ENCODE results near the gene CLEC1B. TPM values are rescaled to one million over a fixed set of nuclear protein-coding genes. Genes with fewer than 3 reads are reported as not detected.

The CLEC1B gene
- total and polyA plus RNA-seq, 2 of the 13 experiments (the other 11 are each of a cell fraction or from before 2014, with no cell fraction given): not detected

DNA sequence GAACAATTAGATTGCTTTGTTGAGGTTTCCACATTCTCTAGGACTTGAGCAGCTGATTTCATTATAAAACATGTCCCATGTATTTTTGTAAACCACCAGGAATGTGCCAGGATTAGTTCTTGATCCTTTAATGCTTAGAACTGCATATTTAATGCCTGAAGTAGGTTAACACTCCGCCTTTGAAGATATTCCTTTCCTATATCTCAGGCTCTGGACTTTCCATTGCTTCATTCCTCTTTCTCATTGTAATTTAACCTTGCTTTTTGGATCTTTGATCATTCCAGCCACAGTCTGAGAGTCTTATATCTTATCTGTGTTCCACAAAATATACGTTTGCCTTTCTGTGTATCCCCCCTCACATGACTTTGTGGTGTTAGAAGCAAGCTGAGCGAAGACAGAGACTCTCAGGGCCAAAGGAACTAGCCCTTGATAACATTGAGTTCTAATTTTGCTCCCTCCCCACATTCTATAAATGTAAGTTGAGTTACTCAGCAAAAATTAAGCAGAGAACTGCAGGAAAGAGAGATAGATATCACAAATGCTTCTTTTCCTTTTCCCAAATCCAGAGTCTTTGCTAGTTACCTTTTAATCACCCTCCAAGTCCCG is 2.4 kb upstream of the CLEC1B start:
- Histone ChIP-seq H4K20me1 (ENCODE audit: insufficient read depth, low read length) (no peaks in the 10 kb centered on the region), H2AFZ (ENCODE audit: low read length) (no peak overlapping the region), H3K9me3 (ENCODE audit: low read length) (no peaks in the 10 kb centered on the region), H3K4me1 (ENCODE audit: insufficient read depth, low read length) (no peaks in the 10 kb centered on the region), H3K4me3 (replicated peaks in 1 of 3; ENCODE audit: insufficient read depth in 1 of 3, low read depth in 2 of 3, low read length in 3 of 3) (no peak overlapping the region), H3K79me2 (ENCODE audit: insufficient read depth, low read length) (no peaks in the 10 kb centered on the region), H3K27me3 (ENCODE audit: control insufficient read depth in 1 of 2, insufficient read depth in 2 of 2, low read length in 2 of 2) (no peaks in the 10 kb centered on the region), H3K4me2 (ENCODE audit: low read depth, low read length) (no peak overlapping the region), H3K9ac (ENCODE audit: insufficient read depth, low read depth, low read length) (no peak overlapping the region), H3K36me3 (replicated peaks in 1 of 2; ENCODE audit: control insufficient read depth in 1 of 2, insufficient read depth in 2 of 2, low read length in 2 of 2) (no peaks in the 10 kb centered on the region), H3K27ac (ENCODE audit: extremely low read length, insufficient read depth, low read length) (no peak overlapping the region)
- no TSS peak for BruUV-seq (replicated peaks)
- ATAC-seq (no peak), FAIRE-seq (no peak), DNase-seq (ENCODE audit: low spot score) (no peak)
- ChIA-PET POLR2A (no interaction called here), CTCF (ENCODE audit: low intra/inter-chr PET ratio, low total read pairs) (no interaction called here)
- no peak for TF ChIP-seq MYNN (CRISPR knock-in tag; IDR thresholded peaks at IDR 0.05; ENCODE audit: low read depth)
- no peak for TF ChIP-seq JUND (CRISPR knock-in tag; IDR thresholded peaks at IDR 0.05)
- no peak for TF ChIP-seq RBFOX2 (IDR thresholded peaks at IDR 0.05; ENCODE audit: low read depth, low read length)
- no peak for TF ChIP-seq ZNF569 (CRISPR knock-in tag; IDR thresholded peaks at IDR 0.05; ENCODE audit: borderline replicate concordance)
- TF ChIP-seq, protein P1, sequence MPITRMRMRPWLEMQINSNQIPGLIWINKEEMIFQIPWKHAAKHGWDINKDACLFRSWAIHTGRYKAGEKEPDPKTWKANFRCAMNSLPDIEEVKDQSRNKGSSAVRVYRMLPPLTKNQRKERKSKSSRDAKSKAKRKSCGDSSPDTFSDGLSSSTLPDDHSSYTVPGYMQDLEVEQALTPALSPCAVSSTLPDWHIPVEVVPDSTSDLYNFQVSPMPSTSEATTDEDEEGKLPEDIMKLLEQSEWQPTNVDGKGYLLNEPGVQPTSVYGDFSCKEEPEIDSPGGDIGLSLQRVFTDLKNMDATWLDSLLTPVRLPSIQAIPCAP (CRISPR knock-in tag; IDR thresholded peaks at IDR 0.05; ENCODE audit: low read depth): no peak
- no peak for TF ChIP-seq ZNF564 (CRISPR knock-in tag; IDR thresholded peaks at IDR 0.05)
- no peak for TF ChIP-seq ZNF562 (CRISPR knock-in tag; IDR thresholded peaks at IDR 0.05; ENCODE audit: borderline replicate concordance)
- no peak for TF ChIP-seq NAIF1 (CRISPR knock-in tag; IDR thresholded peaks at IDR 0.05; ENCODE audit: borderline replicate concordance)
- no peak for TF ChIP-seq MAFF (IDR thresholded peaks at IDR 0.05; ENCODE audit: low read depth, low read length)
- no peak for TF ChIP-seq ZNF615 (CRISPR knock-in tag; IDR thresholded peaks at IDR 0.05; ENCODE audit: borderline replicate concordance)
- TF ChIP-seq GTF2F1 (IDR thresholded peaks at IDR 0.05; ENCODE audit: low read length): no peak
- TF ChIP-seq, protein P2, sequence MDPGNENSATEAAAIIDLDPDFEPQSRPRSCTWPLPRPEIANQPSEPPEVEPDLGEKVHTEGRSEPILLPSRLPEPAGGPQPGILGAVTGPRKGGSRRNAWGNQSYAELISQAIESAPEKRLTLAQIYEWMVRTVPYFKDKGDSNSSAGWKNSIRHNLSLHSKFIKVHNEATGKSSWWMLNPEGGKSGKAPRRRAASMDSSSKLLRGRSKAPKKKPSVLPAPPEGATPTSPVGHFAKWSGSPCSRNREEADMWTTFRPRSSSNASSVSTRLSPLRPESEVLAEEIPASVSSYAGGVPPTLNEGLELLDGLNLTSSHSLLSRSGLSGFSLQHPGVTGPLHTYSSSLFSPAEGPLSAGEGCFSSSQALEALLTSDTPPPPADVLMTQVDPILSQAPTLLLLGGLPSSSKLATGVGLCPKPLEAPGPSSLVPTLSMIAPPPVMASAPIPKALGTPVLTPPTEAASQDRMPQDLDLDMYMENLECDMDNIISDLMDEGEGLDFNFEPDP (CRISPR knock-in tag; conservative IDR thresholded peaks at IDR 0.05): no peak
- TF ChIP-seq ZNF101 (CRISPR knock-in tag; IDR thresholded peaks at IDR 0.05; ENCODE audit: borderline replicate concordance, low read depth): no peak
- TF ChIP-seq, protein P3, sequence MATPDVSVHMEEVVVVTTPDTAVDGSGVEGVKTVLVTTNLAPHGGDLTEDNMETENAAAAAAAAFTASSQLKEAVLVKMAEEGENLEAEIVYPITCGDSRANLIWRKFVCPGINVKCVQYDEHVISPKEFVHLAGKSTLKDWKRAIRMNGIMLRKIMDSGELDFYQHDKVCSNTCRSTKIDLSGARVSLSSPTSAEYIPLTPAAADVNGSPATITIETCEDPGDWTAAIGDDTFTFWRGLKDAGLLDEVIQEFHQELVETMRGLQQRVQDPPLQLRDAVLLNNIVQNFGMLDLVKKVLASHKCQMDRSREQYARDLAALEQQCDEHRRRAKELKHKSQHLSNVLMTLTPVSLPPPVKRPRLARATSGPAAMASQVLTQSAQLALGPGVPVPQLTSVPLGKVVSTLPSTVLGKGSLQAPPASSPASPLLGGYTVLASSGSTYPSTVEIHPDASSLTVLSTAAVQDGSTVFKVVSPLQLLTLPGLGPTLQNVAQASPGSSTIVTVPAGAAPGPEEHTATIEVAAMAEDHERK (CRISPR knock-in tag; IDR thresholded peaks at IDR 0.05; ENCODE audit: low read depth): no peak
- no peak for TF ChIP-seq ZNF547 (CRISPR knock-in tag; IDR thresholded peaks at IDR 0.05)
- TF ChIP-seq ZNF24 (IDR thresholded peaks at IDR 0.05): no peak
- TF ChIP-seq, protein P4, sequence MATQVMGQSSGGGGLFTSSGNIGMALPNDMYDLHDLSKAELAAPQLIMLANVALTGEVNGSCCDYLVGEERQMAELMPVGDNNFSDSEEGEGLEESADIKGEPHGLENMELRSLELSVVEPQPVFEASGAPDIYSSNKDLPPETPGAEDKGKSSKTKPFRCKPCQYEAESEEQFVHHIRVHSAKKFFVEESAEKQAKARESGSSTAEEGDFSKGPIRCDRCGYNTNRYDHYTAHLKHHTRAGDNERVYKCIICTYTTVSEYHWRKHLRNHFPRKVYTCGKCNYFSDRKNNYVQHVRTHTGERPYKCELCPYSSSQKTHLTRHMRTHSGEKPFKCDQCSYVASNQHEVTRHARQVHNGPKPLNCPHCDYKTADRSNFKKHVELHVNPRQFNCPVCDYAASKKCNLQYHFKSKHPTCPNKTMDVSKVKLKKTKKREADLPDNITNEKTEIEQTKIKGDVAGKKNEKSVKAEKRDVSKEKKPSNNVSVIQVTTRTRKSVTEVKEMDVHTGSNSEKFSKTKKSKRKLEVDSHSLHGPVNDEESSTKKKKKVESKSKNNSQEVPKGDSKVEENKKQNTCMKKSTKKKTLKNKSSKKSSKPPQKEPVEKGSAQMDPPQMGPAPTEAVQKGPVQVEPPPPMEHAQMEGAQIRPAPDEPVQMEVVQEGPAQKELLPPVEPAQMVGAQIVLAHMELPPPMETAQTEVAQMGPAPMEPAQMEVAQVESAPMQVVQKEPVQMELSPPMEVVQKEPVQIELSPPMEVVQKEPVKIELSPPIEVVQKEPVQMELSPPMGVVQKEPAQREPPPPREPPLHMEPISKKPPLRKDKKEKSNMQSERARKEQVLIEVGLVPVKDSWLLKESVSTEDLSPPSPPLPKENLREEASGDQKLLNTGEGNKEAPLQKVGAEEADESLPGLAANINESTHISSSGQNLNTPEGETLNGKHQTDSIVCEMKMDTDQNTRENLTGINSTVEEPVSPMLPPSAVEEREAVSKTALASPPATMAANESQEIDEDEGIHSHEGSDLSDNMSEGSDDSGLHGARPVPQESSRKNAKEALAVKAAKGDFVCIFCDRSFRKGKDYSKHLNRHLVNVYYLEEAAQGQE (IDR thresholded peaks at IDR 0.05; ENCODE audit: borderline replicate concordance in 1 of 2, low read depth in 1 of 2, low read length in 2 of 2): no peak
- no peak for TF ChIP-seq ZNF44 (CRISPR knock-in tag; IDR thresholded peaks at IDR 0.05)
- 2% methylated on average over 4 of the region's 4 CpGs for WGBS (ENCODE audit: low lambda C conversion rate)
- in situ Hi-C loops (cut with HindIII; ENCODE audit: extremely low pct_ligation_motif_present, low pct_unique_long_range_greater_than_20kb) (no loop called here), intact Hi-C loops (cut with micrococcal nuclease; ENCODE audit: unreplicated experiment) (no loop called here)

Measured in HepG2 (cell line).